GM12878 (cell line): ENCODE results near the gene C6orf62. TPM values are rescaled to one million over a fixed set of nuclear protein-coding genes. Genes with fewer than 3 reads are reported as not detected.

Source experiments
- CREM ChIP-seq: IDR thresholded peaks from 2 replicates; pipeline ENCODE4 v1.6.1; 2014; ENCODE audit warnings: antibody characterized with exemption, low read depth
- E4F1 ChIP-seq: fragments of 450-650 bp; IDR thresholded peaks from 2 replicates; pipeline ENCODE4 v1.6.1; 2018; ENCODE audit warnings: borderline replicate concordance, mild to moderate bottlenecking; ENCODE audit not compliant: partially characterized antibody
- GABPA ChIP-seq: IDR thresholded peaks from 2 replicates; pipeline ENCODE4 v1.6.1; 2014; ENCODE audit warnings: antibody characterized with exemption, low read depth, mild to moderate bottlenecking, inconsistent platforms
- HCFC1 ChIP-seq: fragments of 150-350 bp; IDR thresholded peaks from 2 replicates; pipeline ENCODE4 v1.6.1; 2014; ENCODE audit warnings: low read length
- IRF4 ChIP-seq: IDR thresholded peaks from 2 replicates; pipeline ENCODE4 v1.6.1; 2011; ENCODE audit warnings: low read depth, low read length
- JUND ChIP-seq: IDR thresholded peaks from 2 replicates; pipeline ENCODE4 v1.6.1; 2012; ENCODE audit warnings: low read depth, mild to moderate bottlenecking, low read length, improper control_type of control experiment, moderate library complexity
- KDM1A ChIP-seq: fragments of 200-600 bp; sonication (generic); IDR thresholded peaks from 2 replicates; pipeline ENCODE4 v1.6.1; 2016; ENCODE audit warnings: borderline replicate concordance
- LARP7 ChIP-seq: fragments of 450-650 bp; IDR thresholded peaks from 2 replicates; pipeline ENCODE4 v1.6.1; 2017; ENCODE audit warnings: mild to moderate bottlenecking
- MEF2A ChIP-seq: IDR thresholded peaks from 2 replicates; pipeline ENCODE4 v1.6.1; 2011; ENCODE audit warnings: low read depth, mild to moderate bottlenecking, low read length, moderate library complexity; ENCODE audit not compliant: insufficient read depth
- MTA2 ChIP-seq: fragments of 450-650 bp; IDR thresholded peaks from 2 replicates; pipeline ENCODE4 v1.6.1; 2016; ENCODE audit warnings: low read depth, mild to moderate bottlenecking, moderate library complexity
- MXI1 ChIP-seq: fragments of 150-350 bp; IDR thresholded peaks from 2 replicates; pipeline ENCODE4 v1.6.1; 2011; ENCODE audit warnings: low read depth, mild to moderate bottlenecking, inconsistent platforms, low read length, improper control_type of control experiment
- MYC ChIP-seq: IDR thresholded peaks from 2 replicates; pipeline ENCODE4 v1.6.1; 2011; ENCODE audit warnings: mild to moderate bottlenecking, low read length, moderate library complexity, inconsistent platforms; ENCODE audit not compliant: insufficient read depth, insufficient replicate concordance, insufficient read length, severe bottlenecking
- NFIC ChIP-seq: IDR thresholded peaks from 2 replicates; pipeline ENCODE4 v1.6.1; 2012; ENCODE audit warnings: low read depth, mild to moderate bottlenecking, inconsistent platforms, low read length, moderate library complexity
- NFXL1 ChIP-seq: fragments of 450-650 bp; IDR thresholded peaks from 2 replicates; pipeline ENCODE4 v1.6.1; 2017; ENCODE audit warnings: antibody characterized with exemption, mild to moderate bottlenecking, borderline replicate concordance
- NFYA ChIP-seq: IDR thresholded peaks from 2 replicates; pipeline ENCODE4 v1.6.1; 2011; ENCODE audit warnings: low read depth, mild to moderate bottlenecking, low read length, improper control_type of control experiment, borderline replicate concordance
- NFYB ChIP-seq: IDR thresholded peaks from 2 replicates; pipeline ENCODE4 v1.6.1; 2011; ENCODE audit warnings: low read depth, mild to moderate bottlenecking, low read length, improper control_type of control experiment, moderate library complexity; ENCODE audit not compliant: insufficient read depth
- POLR2AphosphoS2 ChIP-seq: IDR thresholded peaks from 2 replicates; pipeline ENCODE4 v1.6.1; 2011; ENCODE audit warnings: low read depth, mild to moderate bottlenecking, low read length, improper control_type of control experiment, moderate library complexity
- SREBF1 ChIP-seq: IDR thresholded peaks from 2 replicates; pipeline ENCODE4 v1.6.1; 2012; ENCODE audit warnings: mild to moderate bottlenecking, low read length
- SREBF2 ChIP-seq: IDR thresholded peaks from 2 replicates; pipeline ENCODE4 v1.6.1; 2012; ENCODE audit warnings: mild to moderate bottlenecking, low read length
- STAT1 ChIP-seq: fragments of 450-650 bp; conservative IDR thresholded peaks from 2 replicates; pipeline ENCODE4 v1.6.1; 2014; ENCODE audit warnings: antibody characterized with exemption, mild to moderate bottlenecking
- TBL1XR1 ChIP-seq: IDR thresholded peaks from 2 replicates; pipeline ENCODE4 v1.6.1; 2012; ENCODE audit warnings: low read depth, low read length, improper control_type of control experiment
- TCF12 ChIP-seq: IDR thresholded peaks from 2 replicates; pipeline ENCODE4 v1.6.1; 2011; ENCODE audit warnings: low read depth, mild to moderate bottlenecking, low read length
- ZBTB33 ChIP-seq: fragments of 450-650 bp; IDR thresholded peaks from 2 replicates; pipeline ENCODE4 v1.6.1; 2017; ENCODE audit warnings: mild to moderate bottlenecking
- ZNF207 ChIP-seq: fragments of 450-650 bp; IDR thresholded peaks from 2 replicates; pipeline ENCODE4 v1.6.1; 2014; ENCODE audit warnings: antibody characterized with exemption, mild to moderate bottlenecking, borderline replicate concordance
- ZNF384 ChIP-seq: IDR thresholded peaks from 2 replicates; pipeline ENCODE4 v1.6.1; 2012; ENCODE audit warnings: low read depth, mild to moderate bottlenecking, low read length, improper control_type of control experiment, borderline replicate concordance
- polyA plus RNA-seq, 11 experiments: library from polyadenylated mRNA; depleted of rRNA in 4 of 11; unstranded in 6 of 11; stranded (reverse) in 5 of 11; fragments of >200 nt; fragmentation: Nextera tagmentation in 4 of 11; fragmentation: Illumina TruSeq in 1 of 11; extraction: Ambion mirVana in 4 of 11; extraction: Trizol in 1 of 11; gene quantifications; 1 replicate in 1 of 11; 2 replicates in 10 of 11; pipeline versions ENCODE4 v1.2.1 to v1.2.3, GENCODE V29; 2011 to 2016; ENCODE audit warnings: inconsistent platforms in 2 of 11, missing spikeins in 2 of 11, low read depth in 1 of 11
- total RNA-seq, 4 experiments: library from RNA; depleted of rRNA in 3 of 4; stranded (reverse); fragments of >200 nt in 3 of 4; fragmentation: Illumina TruSeq in 1 of 4; extraction: Trizol in 1 of 4; gene quantifications; 2 replicates each; pipeline versions ENCODE4 v1.2.1 to v1.2.3, GENCODE V29; 2013 to 2021
- TF ChIP-seq, protein P1 (sequence below): fragments of 450-650 bp; IDR thresholded peaks from 2 replicates; pipeline ENCODE4 v1.6.1; 2016; ENCODE audit warnings: mild to moderate bottlenecking
- TF ChIP-seq, protein P2 (sequence below): fragments of 450-650 bp; IDR thresholded peaks from 2 replicates; pipeline ENCODE4 v1.6.1; 2017; ENCODE audit warnings: low read depth, mild to moderate bottlenecking, moderate library complexity

The C6orf62 gene
- total and polyA plus RNA-seq, 10 of the 15 experiments (the other 5 are each of a cell fraction or from before 2014, with no cell fraction given), result 55.6 to 565 (median 126) TPM

- no peak for TF ChIP-seq ZBTB33
- TF ChIP-seq SREBF2, result no peak
- TF ChIP-seq TBL1XR1, result no peak
- no peak for TF ChIP-seq NFYB
- TF ChIP-seq ZNF207, result no peak
- 0 out of 2 replicates have a peak, but pooled peaks have one; percentile 3 for TF ChIP-seq GABPA
- TF ChIP-seq CREM, result no peak
- no peak for TF ChIP-seq STAT1
- no peak for TF ChIP-seq E4F1
- TF ChIP-seq SREBF1, result no peak
- no peak for TF ChIP-seq MXI1
- no peak for TF ChIP-seq POLR2AphosphoS2
- TF ChIP-seq KDM1A, result no peak
- peak; percentile 43; the same call in 1 of the 2 replicates for TF ChIP-seq MTA2
- no peak for TF ChIP-seq LARP7
- TF ChIP-seq TCF12, result no peak
- TF ChIP-seq, protein P1, sequence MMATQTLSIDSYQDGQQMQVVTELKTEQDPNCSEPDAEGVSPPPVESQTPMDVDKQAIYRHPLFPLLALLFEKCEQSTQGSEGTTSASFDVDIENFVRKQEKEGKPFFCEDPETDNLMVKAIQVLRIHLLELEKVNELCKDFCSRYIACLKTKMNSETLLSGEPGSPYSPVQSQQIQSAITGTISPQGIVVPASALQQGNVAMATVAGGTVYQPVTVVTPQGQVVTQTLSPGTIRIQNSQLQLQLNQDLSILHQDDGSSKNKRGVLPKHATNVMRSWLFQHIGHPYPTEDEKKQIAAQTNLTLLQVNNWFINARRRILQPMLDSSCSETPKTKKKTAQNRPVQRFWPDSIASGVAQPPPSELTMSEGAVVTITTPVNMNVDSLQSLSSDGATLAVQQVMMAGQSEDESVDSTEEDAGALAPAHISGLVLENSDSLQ, result no peak
- peak; percentile 86 for TF ChIP-seq MEF2A
- no peak for TF ChIP-seq NFXL1
- TF ChIP-seq NFIC, result peak; percentile 12; the same call in 1 of the 2 replicates
- TF ChIP-seq ZNF384, result peak; percentile 91
- no peak for TF ChIP-seq JUND
- TF ChIP-seq IRF4, result no peak
- TF ChIP-seq MYC, result no peak
- no peak for TF ChIP-seq HCFC1
- TF ChIP-seq NFYA, result no peak
- TF ChIP-seq, protein P2, sequence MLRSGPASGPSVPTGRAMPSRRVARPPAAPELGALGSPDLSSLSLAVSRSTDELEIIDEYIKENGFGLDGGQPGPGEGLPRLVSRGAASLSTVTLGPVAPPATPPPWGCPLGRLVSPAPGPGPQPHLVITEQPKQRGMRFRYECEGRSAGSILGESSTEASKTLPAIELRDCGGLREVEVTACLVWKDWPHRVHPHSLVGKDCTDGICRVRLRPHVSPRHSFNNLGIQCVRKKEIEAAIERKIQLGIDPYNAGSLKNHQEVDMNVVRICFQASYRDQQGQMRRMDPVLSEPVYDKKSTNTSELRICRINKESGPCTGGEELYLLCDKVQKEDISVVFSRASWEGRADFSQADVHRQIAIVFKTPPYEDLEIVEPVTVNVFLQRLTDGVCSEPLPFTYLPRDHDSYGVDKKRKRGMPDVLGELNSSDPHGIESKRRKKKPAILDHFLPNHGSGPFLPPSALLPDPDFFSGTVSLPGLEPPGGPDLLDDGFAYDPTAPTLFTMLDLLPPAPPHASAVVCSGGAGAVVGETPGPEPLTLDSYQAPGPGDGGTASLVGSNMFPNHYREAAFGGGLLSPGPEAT, result no peak
Observed at GRCh38 chr6:24743944-24744335, 25.0 kb upstream of the C6orf62 start (continued).
